Keratinocyte (primary cell): ENCODE results near the gene SPATS2. TPM values are rescaled to one million over a fixed set of nuclear protein-coding genes. Genes with fewer than 3 reads are reported as not detected.

Experiments used
- DNase-seq: peaks from one replicate; pipeline ENCODE4 v3.0.0-alpha.2; 2011; ENCODE audit warnings: low read depth, missing footprints, low spot score
- FAIRE-seq: peaks from 2 replicates; lab custom pipeline; 2011; peaks lifted over from hg19 to GRCh38; lab: Jason Lieb, UNC
- H2AFZ ChIP-seq: 2 replicates; pipeline ENCODE4 v1.6.0; 2012; ENCODE audit warnings: low read length, control low read depth, inconsistent platforms; ENCODE audit not compliant: control insufficient read depth
- H3K27ac ChIP-seq: 2 replicates; pipeline ENCODE4 v1.5.1; 2011; ENCODE audit warnings: low read length; ENCODE audit not compliant: control insufficient read depth, insufficient read depth
- H3K27me3 ChIP-seq: 3 replicates; pipeline ENCODE4 v1.6.0; 2011; ENCODE audit warnings: low read length; ENCODE audit not compliant: control insufficient read depth, insufficient read depth; ENCODE audit errors: extremely low read depth
- H3K36me3 ChIP-seq, 2 experiments: 2 replicates in 1 of 2; 3 replicates in 1 of 2; pipeline ENCODE4 v1.5.1; 2011; ENCODE audit warnings: low read length in 2 of 2, mild to moderate bottlenecking in 1 of 2; ENCODE audit not compliant: control insufficient read depth in 2 of 2, insufficient read depth in 2 of 2; ENCODE audit errors: extremely low read depth in 1 of 2
- H3K4me1 ChIP-seq: 3 replicates; pipeline ENCODE4 v1.5.1; 2011; ENCODE audit warnings: low read length; ENCODE audit not compliant: control insufficient read depth, insufficient read depth; ENCODE audit errors: extremely low read depth
- H3K4me2 ChIP-seq: 3 replicates; pipeline ENCODE4 v1.6.0; 2011; ENCODE audit warnings: low read depth, low read length; ENCODE audit not compliant: control insufficient read depth, insufficient read depth; ENCODE audit errors: extremely low read depth
- H3K4me3 ChIP-seq, 3 experiments: fragments of 200-600 bp in 1 of 3; sonication (generic) in 1 of 3; 2 replicates in 2 of 3; 3 replicates in 1 of 3; pipeline ENCODE4 v1.5.1; 2011 to 2016; ENCODE audit warnings: low read length in 3 of 3, mild to moderate bottlenecking in 3 of 3, control low read depth in 2 of 3, inconsistent platforms in 1 of 3, low read depth in 1 of 3, mixed read lengths in 1 of 3, mixed run types in 1 of 3, moderate library complexity in 1 of 3; ENCODE audit not compliant: control insufficient read depth in 2 of 3, insufficient read depth in 2 of 3; ENCODE audit errors: extremely low read depth in 1 of 3
- H3K79me2 ChIP-seq: 2 replicates; pipeline ENCODE4 v1.6.0; 2012; ENCODE audit warnings: low read length; ENCODE audit not compliant: control insufficient read depth, insufficient read depth
- H3K9ac ChIP-seq: 3 replicates; pipeline ENCODE4 v1.6.0; 2011; ENCODE audit warnings: low read length; ENCODE audit not compliant: control insufficient read depth, insufficient read depth; ENCODE audit errors: extremely low read depth
- H3K9me1 ChIP-seq: 3 replicates; pipeline ENCODE4 v1.6.0; 2011; ENCODE audit warnings: low read length; ENCODE audit not compliant: control insufficient read depth, insufficient read depth; ENCODE audit errors: extremely low read depth
- H3K9me3 ChIP-seq: 2 replicates; pipeline ENCODE4 v1.5.1; 2012; ENCODE audit warnings: low read depth, low read length; ENCODE audit not compliant: control insufficient read depth
- H4K20me1 ChIP-seq: 3 replicates; pipeline ENCODE4 v1.6.0; 2011; ENCODE audit warnings: low read length; ENCODE audit not compliant: control insufficient read depth, insufficient read depth; ENCODE audit errors: extremely low read depth
- EZH2 ChIP-seq: IDR thresholded peaks from one replicate; pipeline ENCODE4 v1.6.1; 2012; ENCODE audit warnings: inconsistent platforms, mild to moderate bottlenecking, low read length, moderate library complexity
- dilution Hi-C: fragments of 300-500 bp; cut with MboI; formaldehyde crosslinking; loops from one replicate; pipeline ENCODE4 v1.7.0; 2020; ENCODE audit warnings: low sequenced_read_pairs; ENCODE audit not compliant: extremely low pct_ligation_motif_present
- polyA plus RNA-seq, 5 experiments: library from polyadenylated mRNA; depleted of rRNA in 3 of 5; stranded (reverse) in 3 of 5; stranded (forward) in 1 of 5; unstranded in 1 of 5; fragments of >200 nt; gene quantifications; 1 replicate in 1 of 5; 2 replicates in 3 of 5; 3 replicates in 1 of 5; pipeline versions ENCODE4 v1.2.1 to v1.2.3, GENCODE V29; 2011 to 2012; ENCODE audit warnings: missing spikeins in 2 of 5, low read depth in 1 of 5, low replicate concordance in 1 of 5
- TF ChIP-seq, protein P1 (sequence below), 3 experiments: IDR thresholded peaks in 1 of 3; conservative IDR thresholded peaks in 1 of 3; optimal IDR thresholded peaks in 1 of 3; 2 replicates in 2 of 3; 3 replicates in 1 of 3; pipeline versions ENCODE3 to v1.5.1; 2011; ENCODE audit warnings: low read length in 3 of 3, mild to moderate bottlenecking in 3 of 3, moderate library complexity in 2 of 3, control low read depth in 1 of 3, inconsistent platforms in 1 of 3; ENCODE audit not compliant: insufficient read depth in 2 of 3; ENCODE audit errors: extremely low read depth in 1 of 3

Gene SPATS2
- polyA plus RNA-seq, 1 donor (not counting 4 experiments of a cell fraction or from before 2014, with no cell fraction given) = 47.9 TPM

DNA sequence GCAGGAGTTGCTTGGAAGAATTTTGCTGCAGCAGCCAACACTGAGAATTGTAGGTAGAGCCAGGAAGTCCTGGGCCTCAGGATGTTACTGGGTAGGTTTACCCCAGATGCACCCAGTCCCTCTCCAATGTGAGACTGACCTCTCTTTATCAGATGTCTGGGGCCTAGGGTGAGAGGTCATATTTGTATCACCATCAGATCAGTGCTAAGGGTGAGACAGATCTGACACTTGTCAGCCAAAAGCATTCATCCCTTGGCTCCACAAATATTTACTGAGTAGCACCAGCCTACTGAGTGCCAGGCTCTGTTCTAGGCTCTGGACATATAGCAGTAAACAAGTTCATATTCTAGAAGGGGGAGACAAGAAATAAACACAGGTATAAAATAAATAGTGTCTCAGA is 39.9 kb upstream of the SPATS2 start:
- Histone ChIP-seq H3K27ac (no peak overlapping the region), H3K9me1 (no peaks in the 10 kb centered on the region), H3K4me3 (no peak overlapping the region), H3K4me1 (peaks cover 8% of the 10 kb centered on the region), H3K36me3 (peaks cover 2 to 26% of the 10 kb centered on the region in 2 experiments), H3K27me3 (no peaks in the 10 kb centered on the region), H3K79me2 (peaks cover 7% of the 10 kb centered on the region), H3K4me2 (no peak overlapping the region), H3K9me3 (no peaks in the 10 kb centered on the region), H2AFZ (no peak overlapping the region), H3K9ac (no peak overlapping the region), H4K20me1 (no peaks in the 10 kb centered on the region)
- DNase-seq (no peak), FAIRE-seq (no peak)
- dilution Hi-C loops = no loop called here
- TF ChIP-seq, protein P1, sequence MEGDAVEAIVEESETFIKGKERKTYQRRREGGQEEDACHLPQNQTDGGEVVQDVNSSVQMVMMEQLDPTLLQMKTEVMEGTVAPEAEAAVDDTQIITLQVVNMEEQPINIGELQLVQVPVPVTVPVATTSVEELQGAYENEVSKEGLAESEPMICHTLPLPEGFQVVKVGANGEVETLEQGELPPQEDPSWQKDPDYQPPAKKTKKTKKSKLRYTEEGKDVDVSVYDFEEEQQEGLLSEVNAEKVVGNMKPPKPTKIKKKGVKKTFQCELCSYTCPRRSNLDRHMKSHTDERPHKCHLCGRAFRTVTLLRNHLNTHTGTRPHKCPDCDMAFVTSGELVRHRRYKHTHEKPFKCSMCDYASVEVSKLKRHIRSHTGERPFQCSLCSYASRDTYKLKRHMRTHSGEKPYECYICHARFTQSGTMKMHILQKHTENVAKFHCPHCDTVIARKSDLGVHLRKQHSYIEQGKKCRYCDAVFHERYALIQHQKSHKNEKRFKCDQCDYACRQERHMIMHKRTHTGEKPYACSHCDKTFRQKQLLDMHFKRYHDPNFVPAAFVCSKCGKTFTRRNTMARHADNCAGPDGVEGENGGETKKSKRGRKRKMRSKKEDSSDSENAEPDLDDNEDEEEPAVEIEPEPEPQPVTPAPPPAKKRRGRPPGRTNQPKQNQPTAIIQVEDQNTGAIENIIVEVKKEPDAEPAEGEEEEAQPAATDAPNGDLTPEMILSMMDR (optimal IDR thresholded peaks at IDR 0.05 in 1 of 3, IDR thresholded peaks at IDR 0.05 in 1 of 3, conservative IDR thresholded peaks at IDR 0.05 in 1 of 3; ENCODE audit: extremely low read depth in 1 of 3, insufficient read depth in 2 of 3, low read length in 3 of 3) = no peak
- TF ChIP-seq EZH2 = no peak

DNA sequence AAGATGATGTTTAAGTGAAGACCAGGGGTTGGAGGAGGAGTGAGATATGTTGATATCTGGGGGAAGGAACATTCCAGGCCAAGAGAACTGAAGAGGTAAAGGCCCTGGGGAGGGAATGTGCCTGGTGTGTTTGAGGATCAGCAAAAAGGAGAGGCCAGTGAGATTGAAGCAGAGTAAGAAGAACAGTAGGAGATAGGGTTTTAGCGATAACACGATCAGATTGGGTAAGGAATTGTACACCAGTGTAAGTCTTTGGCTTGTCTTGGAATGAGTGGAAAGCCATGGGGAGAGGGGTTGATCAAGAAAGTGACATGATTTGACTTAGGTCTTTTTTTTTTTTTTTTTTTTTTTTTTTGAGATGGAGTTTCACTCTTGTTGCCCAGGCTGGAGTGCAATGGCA is 39.4 kb upstream of the SPATS2 start:
- no peaks in the 10 kb centered on the region for H3K27me3 ChIP-seq
- no peak overlapping the region for H3K4me2 ChIP-seq
- DNase-seq (no peak), FAIRE-seq (no peak)
- TF ChIP-seq EZH2 = no peak
- TF ChIP-seq, protein P1 (optimal IDR thresholded peaks at IDR 0.05 in 1 of 3, IDR thresholded peaks at IDR 0.05 in 1 of 3, conservative IDR thresholded peaks at IDR 0.05 in 1 of 3; ENCODE audit: extremely low read depth in 1 of 3, insufficient read depth in 2 of 3, low read length in 3 of 3) = no peak
- H3K4me1 ChIP-seq = peaks cover 12% of the 10 kb centered on the region
- peaks cover 2 to 26% of the 10 kb centered on the region in 2 experiments for H3K36me3 ChIP-seq
- peaks cover 7% of the 10 kb centered on the region for H3K79me2 ChIP-seq
- no peaks in the 10 kb centered on the region for H3K9me3 ChIP-seq
- dilution Hi-C loops = no loop called here
- no peak overlapping the region for H2AFZ ChIP-seq
- no peak overlapping the region for H3K9ac ChIP-seq
- no peak overlapping the region for H3K4me3 ChIP-seq
- H4K20me1 ChIP-seq = no peaks in the 10 kb centered on the region
- H3K9me1 ChIP-seq = no peaks in the 10 kb centered on the region
- H3K27ac ChIP-seq = no peak overlapping the region
